AML-193 (cell line): Measurements from ENCODE around the gene GOLGA8M.
"Not testable (repeated sequence)": the region's sequence is repeated elsewhere in the genome, so short reads cannot be mapped to it uniquely, and the experiment has no call there.

ENCODE experiments used
- DNase-seq, 2 experiments: peaks; one replicate each; lab custom pipeline; 2025; lab: John Stamatoyannopoulos, UW

GOLGA8M gene

GRCh38 chr15:28656018-28656360, 56.2 kb downstream of the GOLGA8M start:
- not testable (repeated sequence) for DNase-seq

- not testable (repeated sequence) for DNase-seq
Measured at GRCh38 chr15:28655329-28656017, 56.7 kb downstream of the GOLGA8M start.

- not testable (repeated sequence) for DNase-seq
Measured at GRCh38 chr15:28654194-28654593, 58.0 kb downstream of the GOLGA8M start.

GRCh38 chr15:28652538-28652937, 59.7 kb downstream of the GOLGA8M start:
- DNase-seq = not testable (repeated sequence)
